SIG-M5 (cell line): Measurements from ENCODE around the gene TMEM218.

ENCODE experiments used
- DNase-seq: peaks from one replicate; lab custom pipeline; 2025; lab: John Stamatoyannopoulos, UW

TMEM218 gene

DNA sequence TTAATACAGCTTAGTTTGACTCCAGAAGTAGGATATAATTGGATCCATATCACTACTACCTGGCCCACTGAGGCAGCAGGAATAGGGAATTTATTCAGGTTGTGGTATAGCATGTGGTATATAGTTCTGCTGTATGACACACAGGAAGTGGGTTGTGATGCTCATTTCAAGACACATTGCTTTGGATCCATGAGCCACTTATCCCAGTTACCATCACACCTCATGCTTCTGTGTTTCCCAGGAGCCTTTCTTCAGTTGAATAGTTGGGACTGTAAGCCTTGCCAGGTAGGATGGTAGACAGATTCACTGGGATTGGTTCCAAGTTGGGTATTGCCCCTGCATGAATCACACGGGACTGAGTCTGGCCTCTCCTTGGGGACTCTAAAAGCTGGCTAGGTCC lies 58.3 kb downstream of the TMEM218 start:
- no peak for DNase-seq

DNA sequence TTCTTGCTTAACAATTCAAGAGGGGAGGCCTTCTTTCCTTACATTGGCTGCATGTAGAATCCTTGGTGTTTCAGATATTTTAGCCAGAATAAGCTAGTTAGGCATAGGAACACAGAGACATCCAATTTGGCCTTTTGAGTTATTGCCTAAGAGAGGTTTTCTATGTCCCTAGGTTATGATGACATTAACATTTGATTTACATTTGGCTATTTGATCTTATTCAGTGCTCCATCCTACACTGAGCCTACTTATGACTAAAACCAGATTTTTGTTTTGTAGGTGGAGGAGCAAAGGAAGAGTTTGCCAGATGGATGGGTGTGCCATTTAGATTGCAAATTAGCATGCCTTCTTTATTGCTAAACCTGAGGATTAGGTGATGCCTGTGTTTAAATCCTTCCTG lies 59.4 kb downstream of the TMEM218 start:
- DNase-seq: no peak

DNA sequence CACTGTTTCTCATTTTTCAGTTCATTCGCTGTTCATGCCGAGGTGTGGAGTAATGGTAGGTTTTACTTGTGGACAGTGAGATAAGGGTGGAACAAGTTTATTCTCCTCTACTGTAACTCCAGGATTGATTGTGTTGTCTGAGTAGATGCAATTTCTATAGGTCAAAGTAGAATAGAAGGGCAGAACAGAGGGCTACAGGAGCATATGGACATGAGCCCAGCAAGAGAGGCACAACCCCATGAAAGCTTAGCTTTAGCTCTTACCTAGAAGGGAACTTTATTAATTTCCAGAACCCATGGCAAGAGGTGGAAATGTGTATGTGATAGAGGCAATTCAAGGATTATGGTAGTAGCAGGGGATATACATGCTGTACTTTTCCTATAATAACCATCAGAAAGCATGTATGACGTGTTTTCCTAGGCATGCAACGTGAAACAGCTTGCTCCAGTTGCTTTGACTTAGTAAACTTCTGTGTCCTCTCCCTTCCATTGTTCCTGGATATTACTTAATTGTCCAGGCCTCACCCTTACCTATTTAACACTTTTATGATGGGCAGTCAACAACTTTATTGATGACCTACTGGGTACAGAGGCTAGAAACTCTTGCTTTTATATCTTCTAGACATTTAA lies 62.1 kb downstream of the TMEM218 start:
- no peak for DNase-seq
